GM18505 (cell line): ENCODE results near the gene NCOA5.

ENCODE experiments used
- ATAC-seq: cut with Tn5 transposase; IDR thresholded peaks from one replicate; pipeline ENCODE4 v1.9.1; 2021; ENCODE audit not compliant: unreplicated experiment
- POLR2A ChIP-seq: IDR thresholded peaks from 4 replicates; pipeline ENCODE4 v1.6.1; 2011; ENCODE audit warnings: borderline replicate concordance; ENCODE audit not compliant: insufficient read depth, insufficient read length; ENCODE audit errors: extremely low read depth

The NCOA5 gene

GRCh38 chr20:46013322-46013828 is 76.4 kb downstream of the NCOA5 start:
- no peak for ATAC-seq
- no peak for TF ChIP-seq POLR2A

GRCh38 chr20:46012921-46013320 is 76.8 kb downstream of the NCOA5 start:
- no peak for TF ChIP-seq POLR2A
- no peak for ATAC-seq

DNA sequence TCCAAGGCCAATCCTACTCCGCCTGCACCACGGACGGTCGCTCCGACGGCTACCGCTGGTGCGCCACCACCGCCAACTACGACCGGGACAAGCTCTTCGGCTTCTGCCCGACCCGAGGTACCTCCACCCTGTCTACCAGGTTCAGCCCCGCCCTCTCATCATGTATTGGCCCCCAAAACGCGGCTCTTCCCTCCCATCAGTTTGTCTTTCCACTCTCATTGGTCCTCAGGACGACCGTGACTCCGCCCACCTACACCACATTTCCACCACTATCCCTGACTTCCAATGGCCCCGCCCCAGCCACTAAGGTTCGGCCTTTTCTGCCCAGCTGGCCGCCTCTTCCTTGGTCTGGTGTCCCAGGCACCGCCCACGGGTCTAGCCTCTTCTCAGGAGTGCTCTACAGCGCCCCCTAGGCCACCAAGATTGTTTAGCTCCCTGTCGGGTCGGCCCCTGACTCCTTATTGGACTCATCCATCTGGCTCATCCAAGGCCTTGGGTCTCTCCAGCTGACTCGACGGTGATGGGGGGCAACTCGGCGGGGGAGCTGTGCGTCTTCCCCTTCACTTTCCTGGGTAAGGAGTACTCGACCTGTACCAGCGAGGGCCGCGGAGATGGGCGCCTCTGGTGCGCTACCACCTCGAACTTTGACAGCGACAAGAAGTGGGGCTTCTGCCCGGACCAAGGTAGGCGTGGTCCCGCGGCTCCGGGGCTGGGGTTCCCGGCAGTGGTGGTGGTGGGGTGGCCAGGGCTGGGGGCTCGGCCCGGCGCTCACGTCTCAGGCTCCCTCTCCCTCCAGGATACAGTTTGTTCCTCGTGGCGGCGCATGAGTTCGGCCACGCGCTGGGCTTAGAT is 77.9 kb downstream of the NCOA5 start:
- ATAC-seq, result no peak
- TF ChIP-seq POLR2A, result no peak
